GM13977 (cell line): Measurements from ENCODE around the gene CSNK1D.

Experiments used
- DNase-seq: peaks from one replicate; pipeline ENCODE4 v3.0.0; 2012; ENCODE audit warnings: low spot score
- in situ Hi-C: fragments of 300-500 bp; cut with MboI; formaldehyde crosslinking; loops from one replicate; pipeline ENCODE4 v1.12.0; 2022; ENCODE audit warnings: low sequenced_read_pairs, low pct_unique_long_range_greater_than_20kb, mixed read lengths, inconsistent platforms; ENCODE audit not compliant: unreplicated experiment
- TF ChIP-seq, protein P1 (sequence below): IDR thresholded peaks from 2 replicates; pipeline ENCODE4 v1.5.1; 2012; ENCODE audit warnings: mild to moderate bottlenecking, control low read depth; ENCODE audit not compliant: insufficient read depth; ENCODE audit errors: extremely low read depth, missing control alignments

The CSNK1D gene

DNA sequence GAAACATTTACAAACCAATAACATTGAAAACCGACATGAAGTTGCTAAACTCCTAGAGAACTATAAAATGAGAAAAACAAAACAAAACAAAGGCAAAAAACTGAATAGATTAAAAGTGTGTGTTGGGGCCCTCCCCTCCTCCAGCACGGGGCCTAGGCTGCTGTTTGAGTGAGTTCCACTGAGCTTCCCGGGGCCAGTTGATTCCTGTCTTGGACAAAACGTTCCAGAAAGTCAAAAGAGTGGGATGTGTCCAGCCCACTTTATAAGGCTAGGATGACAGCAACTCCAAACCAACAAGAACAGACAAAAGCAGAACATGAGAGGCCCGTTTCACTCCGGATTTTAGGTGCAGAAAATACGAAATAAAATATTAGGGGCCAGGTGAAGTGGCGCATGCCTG, 11.6 kb upstream of the CSNK1D start:
- no peak for DNase-seq
- in situ Hi-C loops: no loop called here
- TF ChIP-seq, protein P1, sequence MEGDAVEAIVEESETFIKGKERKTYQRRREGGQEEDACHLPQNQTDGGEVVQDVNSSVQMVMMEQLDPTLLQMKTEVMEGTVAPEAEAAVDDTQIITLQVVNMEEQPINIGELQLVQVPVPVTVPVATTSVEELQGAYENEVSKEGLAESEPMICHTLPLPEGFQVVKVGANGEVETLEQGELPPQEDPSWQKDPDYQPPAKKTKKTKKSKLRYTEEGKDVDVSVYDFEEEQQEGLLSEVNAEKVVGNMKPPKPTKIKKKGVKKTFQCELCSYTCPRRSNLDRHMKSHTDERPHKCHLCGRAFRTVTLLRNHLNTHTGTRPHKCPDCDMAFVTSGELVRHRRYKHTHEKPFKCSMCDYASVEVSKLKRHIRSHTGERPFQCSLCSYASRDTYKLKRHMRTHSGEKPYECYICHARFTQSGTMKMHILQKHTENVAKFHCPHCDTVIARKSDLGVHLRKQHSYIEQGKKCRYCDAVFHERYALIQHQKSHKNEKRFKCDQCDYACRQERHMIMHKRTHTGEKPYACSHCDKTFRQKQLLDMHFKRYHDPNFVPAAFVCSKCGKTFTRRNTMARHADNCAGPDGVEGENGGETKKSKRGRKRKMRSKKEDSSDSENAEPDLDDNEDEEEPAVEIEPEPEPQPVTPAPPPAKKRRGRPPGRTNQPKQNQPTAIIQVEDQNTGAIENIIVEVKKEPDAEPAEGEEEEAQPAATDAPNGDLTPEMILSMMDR: no peak

DNA sequence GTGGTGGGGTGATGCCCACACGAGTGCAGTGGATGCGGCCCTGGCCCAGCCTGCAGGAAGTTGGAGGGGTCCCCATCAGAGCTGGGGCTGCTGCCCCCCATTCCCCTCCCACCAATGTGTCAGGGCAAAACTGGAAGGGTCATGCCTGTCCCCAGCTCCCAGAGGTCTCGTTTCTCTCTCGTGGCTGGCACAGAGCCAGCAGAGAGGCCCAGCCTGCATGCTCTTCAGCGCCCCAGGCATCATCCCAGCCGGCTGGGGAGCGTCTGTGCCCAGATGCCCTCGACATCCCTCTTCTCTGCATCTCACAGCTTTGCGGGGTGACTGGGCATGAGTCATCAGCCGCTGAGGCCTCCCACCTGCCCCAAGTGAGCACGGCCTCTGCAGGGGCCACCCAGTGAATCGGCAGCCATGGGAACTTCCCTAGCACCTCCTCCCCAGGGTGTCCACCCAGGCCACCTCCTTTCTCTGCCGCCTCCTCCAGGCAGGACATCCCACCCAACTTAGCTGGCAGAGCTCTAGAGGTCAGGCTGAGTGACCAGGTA, 9.8 kb upstream of the CSNK1D start:
- TF ChIP-seq, protein P1: no peak
- DNase-seq: no peak
- in situ Hi-C loops: no loop called here

DNA sequence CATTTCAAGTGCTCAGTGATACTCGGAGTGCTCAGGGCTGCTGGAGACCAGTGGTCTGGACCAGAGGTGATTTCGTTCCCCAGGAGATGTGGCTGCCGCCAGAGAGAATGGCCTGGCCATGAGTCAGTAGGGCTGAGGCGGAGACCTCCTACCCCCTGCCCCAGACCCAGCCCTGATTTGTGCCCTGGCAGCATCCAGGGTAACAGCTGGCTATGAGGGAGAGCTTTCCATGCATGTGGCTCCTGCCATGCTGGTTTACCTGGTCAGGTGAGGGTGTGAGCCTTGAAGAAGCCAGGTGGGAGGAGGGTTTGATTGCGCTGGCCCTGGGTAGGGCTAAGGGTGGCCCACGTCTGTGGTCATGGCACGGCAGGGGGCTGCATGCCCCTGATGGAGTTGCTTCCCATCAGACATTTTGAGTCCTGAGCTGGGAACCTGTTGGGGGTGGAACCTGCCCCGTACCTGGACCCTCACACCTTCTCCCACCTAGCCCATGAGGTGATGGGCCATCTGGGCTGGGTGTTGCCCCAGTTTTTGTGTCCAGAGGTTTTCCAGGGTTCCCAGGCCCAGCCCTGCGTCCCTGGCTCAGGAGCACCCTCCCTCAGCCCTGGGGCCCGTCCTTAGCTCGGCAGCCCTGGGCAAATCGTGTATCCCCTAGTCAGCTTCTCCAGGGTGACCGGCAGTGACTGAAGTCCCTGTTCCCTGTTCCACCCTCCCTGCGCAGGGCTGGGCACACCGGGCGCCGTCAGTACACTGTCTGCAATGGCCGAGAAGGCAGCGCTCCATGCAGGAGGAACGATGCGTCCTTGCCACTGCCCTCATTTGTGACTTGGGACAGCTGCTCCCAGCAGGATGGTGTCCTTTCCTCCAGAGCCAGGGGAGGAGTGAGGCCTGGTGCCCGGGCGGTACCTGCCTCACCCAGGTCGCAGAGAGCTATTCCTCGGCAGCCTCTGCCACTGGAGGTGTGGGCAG, 9.0 kb upstream of the CSNK1D start:
- in situ Hi-C loops: no loop called here
- TF ChIP-seq, protein P1: no peak
- no peak for DNase-seq

DNA sequence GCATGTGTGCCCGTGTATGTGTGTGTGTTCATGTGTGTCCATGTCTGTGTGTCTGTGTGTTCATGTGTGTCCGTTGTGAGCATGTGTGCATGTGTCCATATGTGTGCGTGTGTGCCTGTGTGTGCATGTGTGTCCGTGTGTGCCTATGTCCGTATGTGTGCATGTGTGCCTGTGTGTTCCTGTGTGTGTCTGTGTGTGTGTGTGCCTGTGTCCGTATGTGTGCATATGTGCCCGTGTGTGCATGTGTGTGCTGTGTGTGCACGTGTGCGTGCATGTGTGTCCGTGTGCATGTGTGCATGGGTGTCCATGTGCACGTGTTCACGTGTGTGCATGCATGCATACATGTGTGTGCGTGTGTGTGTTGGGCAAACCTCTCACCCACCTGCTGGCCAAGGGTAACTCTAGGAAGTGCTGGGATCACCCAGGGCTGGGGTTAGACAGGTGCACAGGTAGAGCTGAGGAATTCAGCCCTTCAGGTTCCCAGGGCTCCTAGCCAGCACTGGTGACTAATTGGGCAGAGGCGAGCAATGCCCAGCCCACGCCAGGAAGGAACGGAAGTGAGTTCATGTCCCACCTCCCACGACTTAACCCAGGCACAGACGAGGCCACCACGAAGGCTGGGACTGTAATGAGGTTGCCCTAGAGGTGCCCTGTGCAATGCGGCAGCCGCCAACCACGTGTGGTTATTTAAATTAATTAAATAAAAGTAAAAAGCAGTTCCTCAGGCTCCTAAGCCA, 8.2 kb upstream of the CSNK1D start:
- in situ Hi-C loops: no loop called here
- DNase-seq: no peak
- TF ChIP-seq, protein P1: no peak

DNA sequence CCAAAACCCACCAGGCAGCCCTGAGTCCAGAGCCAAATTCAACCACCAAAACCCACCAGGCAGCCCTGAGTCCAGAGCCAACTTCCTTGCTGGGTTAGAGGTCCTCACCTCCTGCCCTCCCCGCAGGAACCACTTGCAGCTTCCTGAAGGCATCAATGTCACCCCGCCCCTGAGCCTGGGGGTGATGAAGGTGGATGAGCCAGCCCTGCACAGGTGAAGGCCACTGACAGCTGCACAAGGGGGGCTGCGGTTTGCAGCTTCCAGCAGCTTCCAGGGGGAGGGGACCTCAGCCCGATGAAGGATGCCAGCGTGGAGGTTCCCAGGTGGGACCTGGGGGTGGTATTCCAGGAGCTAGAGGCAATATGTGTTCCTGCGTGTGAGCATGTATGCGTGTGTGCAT, 7.6 kb upstream of the CSNK1D start:
- TF ChIP-seq, protein P1: no peak
- DNase-seq: no peak

DNA sequence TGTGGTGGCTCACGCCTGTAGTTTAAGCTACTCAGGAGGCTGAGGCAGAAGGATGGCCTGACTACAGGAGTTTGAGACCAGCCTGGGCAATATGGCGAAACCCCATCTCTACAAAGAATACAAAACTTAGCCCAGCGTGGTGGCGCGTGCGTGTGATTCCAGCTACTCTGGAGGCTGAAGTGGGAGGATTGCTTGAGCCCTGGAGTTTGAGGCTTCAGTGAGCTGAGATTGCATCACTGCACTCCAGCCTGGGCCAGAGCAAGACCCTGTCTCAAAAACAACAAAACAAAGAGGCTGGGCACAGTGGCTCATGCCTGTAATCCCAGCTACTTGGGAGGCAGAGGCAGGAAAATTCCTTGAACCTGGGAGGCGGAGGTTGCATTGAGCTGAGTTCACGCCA, 7.0 kb upstream of the CSNK1D start:
- in situ Hi-C loops: no loop called here
- DNase-seq: no peak
- TF ChIP-seq, protein P1: no peak

More for the DNA sequence above, 7.6 kb upstream of the CSNK1D start:
- in situ Hi-C loops: no loop called here
